CD4-positive, alpha-beta memory T cell (primary cell): ENCODE measurements around the gene TRERF1. TPM values are rescaled to one million over a fixed set of nuclear protein-coding genes. Genes with fewer than 3 reads are reported as not detected.

Experiments
- CTCF ChIA-PET: fragments of 350-600 bp; sonication (Branson Sonifier 250); formaldehyde crosslinking; loops from one replicate; lab custom pipeline; 2021; ENCODE audit warnings: inconsistent platforms; ENCODE audit not compliant: partially characterized antibody; lab: Charles Lee
- POLR2A ChIA-PET: fragments of 350-600 bp; sonication (Branson Sonifier 250); formaldehyde crosslinking; loops from one replicate; lab custom pipeline; 2021; ENCODE audit not compliant: partially characterized antibody; lab: Charles Lee
- DNase-seq, 5 donors: peaks; one replicate each; pipeline versions ENCODE4 v3.0.0 to v3.0.0-alpha.2; 2020 to 2022; ENCODE audit warnings: mixed read lengths in 1 of 5
- H3K27ac ChIP-seq: one replicate; pipeline ENCODE4 v1.7.0; 2013; ENCODE audit warnings: low read depth, low read length
- H3K27me3 ChIP-seq: 2 replicates; pipeline ENCODE4 v1.7.0; 2013; ENCODE audit warnings: mild to moderate bottlenecking, low read length, moderate library complexity; ENCODE audit not compliant: insufficient read depth
- H3K36me3 ChIP-seq: 2 replicates; pipeline ENCODE4 v1.7.0; 2013; ENCODE audit warnings: mild to moderate bottlenecking, low read length, moderate library complexity; ENCODE audit not compliant: insufficient read depth
- H3K4me1 ChIP-seq: 2 replicates; pipeline ENCODE4 v1.7.0; 2013; ENCODE audit warnings: mild to moderate bottlenecking, low read length, moderate library complexity; ENCODE audit not compliant: insufficient read depth
- H3K4me3 ChIP-seq, 2 donors: one replicate each; pipeline ENCODE4 v1.7.0; 2013; ENCODE audit warnings: low read length in 2 of 2, mild to moderate bottlenecking in 1 of 2
- H3K9me3 ChIP-seq, 2 donors: one replicate each; pipeline ENCODE4 v1.7.0; 2013; ENCODE audit warnings: low read length in 2 of 2, control low read depth in 1 of 2; ENCODE audit not compliant: control insufficient read depth in 1 of 2
- H3K27ac Mint-ChIP-seq, 7 donors: one replicate each; pipeline ENCODE4 v1.8.0; 2020 to 2021; ENCODE audit warnings: mixed read lengths in 7 of 7, mild to moderate bottlenecking in 6 of 7, inconsistent platforms in 3 of 7, moderate library complexity in 3 of 7
- H3K27me3 Mint-ChIP-seq, 2 donors: one replicate each; pipeline ENCODE4 v1.8.0; 2020 to 2021; ENCODE audit warnings: mixed read lengths in 2 of 2
- H3K36me3 Mint-ChIP-seq, 2 donors: one replicate each; pipeline ENCODE4 v1.8.0; 2020 to 2021; ENCODE audit warnings: mixed read lengths in 2 of 2, inconsistent platforms in 1 of 2, mild to moderate bottlenecking in 1 of 2
- H3K4me1 Mint-ChIP-seq, 4 donors: one replicate each; pipeline ENCODE4 v1.8.0; 2020 to 2021; ENCODE audit warnings: mixed read lengths in 4 of 4, mild to moderate bottlenecking in 1 of 4
- H3K4me3 Mint-ChIP-seq, 8 donors: one replicate each; pipeline ENCODE4 v1.8.0; 2020 to 2021; ENCODE audit warnings: mixed read lengths in 8 of 8, mild to moderate bottlenecking in 7 of 8, moderate library complexity in 6 of 8, inconsistent platforms in 3 of 8
- H3K9me3 Mint-ChIP-seq, 8 donors: one replicate each; pipeline ENCODE4 v1.8.0; 2020 to 2021; ENCODE audit warnings: mixed read lengths in 8 of 8, mild to moderate bottlenecking in 5 of 8, inconsistent platforms in 3 of 8, moderate library complexity in 1 of 8
- intact Hi-C: fragments of 100-400 bp; cut with micrococcal nuclease; formaldehyde crosslinking; loops from one replicate; pipeline ENCODE4 v1.15.1; 2023
- polyA plus RNA-seq, 2 donors: library from polyadenylated mRNA; unstranded; fragments of 300-500 nt; fragmentation: Illumina TruSeq; gene quantifications; one replicate each; pipeline ENCODE4 v1.2.3, GENCODE V29; 2021
- total RNA-seq, 2 experiments: library from RNA; stranded (reverse); gene quantifications; one replicate each; pipeline ENCODE4 v1.2.3, GENCODE V29; 2021

The TRERF1 gene
- total and polyA plus RNA-seq, 4 experiments from 2014 or later, result 1.1 to 28.3 (median 17.4) TPM

GRCh38 chr6:42260972-42261371 is 190.8 kb downstream of the TRERF1 start:
- DNase-seq, result peak in 3 of 5 donors; percentile 11 to 25 (median 15)
- H3K36me3 ChIP-seq, result peaks cover 35% of the 10 kb centered on the region
- peaks cover 34 to 55% of the 10 kb centered on the region in 2 donors for H3K36me3 Mint-ChIP-seq

DNA sequence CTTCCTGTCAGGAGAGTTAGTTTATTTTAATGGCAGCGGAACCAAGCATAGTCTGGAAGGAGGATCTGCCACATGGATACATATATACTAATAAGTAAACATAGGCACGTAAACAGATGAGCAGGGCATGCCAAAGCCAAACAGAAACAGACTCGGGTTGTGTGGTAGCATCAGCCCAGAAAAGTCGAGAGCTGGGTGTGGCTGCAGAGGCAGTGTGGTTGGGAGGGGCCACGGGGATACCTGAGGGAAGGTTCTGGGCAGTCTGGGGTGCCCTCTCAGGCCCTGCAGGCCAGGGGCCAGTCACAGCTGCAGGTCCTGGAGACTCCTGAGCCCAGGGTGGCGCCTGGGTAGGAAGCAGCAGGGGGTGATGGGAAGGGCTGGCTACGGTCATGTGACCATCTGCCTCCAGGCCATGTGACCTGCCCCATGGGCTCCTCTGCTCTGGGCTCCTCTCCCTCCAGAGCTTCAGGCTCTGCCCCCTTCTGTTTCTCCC is 191.3 kb downstream of the TRERF1 start:
- Mint-ChIP-seq H3K4me3 (no peak overlapping the region), H3K36me3 (peaks cover 34 to 57% of the 10 kb centered on the region in 2 donors), H3K27me3 (no peaks in the 10 kb centered on the region), H3K9me3 (no peaks in the 10 kb centered on the region), H3K4me1 (peaks cover 0 to 8% (median 5%) of the 10 kb centered on the region in 4 donors), H3K27ac (no peak overlapping the region)
- intact Hi-C loops, result loop anchor here (2.0 kb wide), 1 partner anchor 272 kb away; no protein-coding TSS in a partner anchor
- no peaks in the 10 kb centered on the region for H3K9me3 ChIP-seq
- no peak for DNase-seq
- POLR2A ChIA-PET, result interaction anchor here (1.0 to 1.1 kb wide), 2 partner anchors 193 to 301 kb away, joined by 3 read pairs; no protein-coding TSS in a partner anchor
- H3K36me3 ChIP-seq, result peaks cover 38% of the 10 kb centered on the region
- no peaks in the 10 kb centered on the region for H3K27me3 ChIP-seq
- H3K4me3 ChIP-seq, result no peak overlapping the region
- CTCF ChIA-PET, result interaction anchor here (0.9 to 2.7 kb wide), 11 partner anchors 9 to 291 kb away, joined by 3 to 38 read pairs (median 4); no protein-coding TSS in a partner anchor
- no peak overlapping the region for H3K27ac ChIP-seq
- no peaks in the 10 kb centered on the region for H3K4me1 ChIP-seq

More at GRCh38 chr6:42260972-42261371, 190.8 kb downstream of the TRERF1 start:
- no peaks in the 10 kb centered on the region for H3K27me3 Mint-ChIP-seq
- Histone ChIP-seq H3K4me1 (no peaks in the 10 kb centered on the region), H3K27ac (no peak overlapping the region), H3K4me3 (no peak overlapping the region), H3K27me3 (no peaks in the 10 kb centered on the region), H3K9me3 (no peaks in the 10 kb centered on the region)
- CTCF ChIA-PET, result interaction anchor here (0.9 to 2.7 kb wide), 12 partner anchors 8 to 291 kb away, joined by 3 to 38 read pairs (median 4); no protein-coding TSS in a partner anchor
- peak overlapping the region in 1 of 8 donors; percentile 29 for H3K4me3 Mint-ChIP-seq
- POLR2A ChIA-PET, result interaction anchor here (0.8 to 1.1 kb wide), 3 partner anchors 192 to 300 kb away, joined by 3 read pairs; no protein-coding TSS in a partner anchor
- intact Hi-C loops, result loop anchor here (1.0 to 2.0 kb wide), 2 partner anchors 272 to 286 kb away; no protein-coding TSS in a partner anchor
- no peaks in the 10 kb centered on the region for H3K9me3 Mint-ChIP-seq
- H3K27ac Mint-ChIP-seq, result peak overlapping the region in 1 of 7 donors; percentile 82
- peaks cover 0 to 8% (median 6%) of the 10 kb centered on the region in 4 donors for H3K4me1 Mint-ChIP-seq

GRCh38 chr6:42259841-42260395 is 191.8 kb downstream of the TRERF1 start:
- CTCF ChIA-PET, result interaction anchor here (1.0 to 2.7 kb wide), 5 partner anchors 17 to 292 kb away, joined by 3 to 38 read pairs (median 5); no protein-coding TSS in a partner anchor
- Histone ChIP-seq H3K36me3 (peaks cover 43% of the 10 kb centered on the region), H3K4me1 (no peaks in the 10 kb centered on the region), H3K27ac (no peak overlapping the region), H3K27me3 (no peaks in the 10 kb centered on the region), H3K9me3 (no peaks in the 10 kb centered on the region), H3K4me3 (no peak overlapping the region)
- Mint-ChIP-seq H3K4me1 (peaks cover 0 to 8% (median 5%) of the 10 kb centered on the region in 4 donors), H3K36me3 (peaks cover 34 to 62% of the 10 kb centered on the region in 2 donors), H3K9me3 (no peaks in the 10 kb centered on the region), H3K27ac (no peak overlapping the region), H3K4me3 (no peak overlapping the region), H3K27me3 (no peaks in the 10 kb centered on the region)
- intact Hi-C loops, result loop anchor here (2.0 kb wide), 1 partner anchor 273 kb away; no protein-coding TSS in a partner anchor
- DNase-seq, result no peak
- POLR2A ChIA-PET, result interaction anchor here (1.1 kb wide), 1 partner anchor 193 kb away, joined by 3 read pairs; no protein-coding TSS in a partner anchor

DNA sequence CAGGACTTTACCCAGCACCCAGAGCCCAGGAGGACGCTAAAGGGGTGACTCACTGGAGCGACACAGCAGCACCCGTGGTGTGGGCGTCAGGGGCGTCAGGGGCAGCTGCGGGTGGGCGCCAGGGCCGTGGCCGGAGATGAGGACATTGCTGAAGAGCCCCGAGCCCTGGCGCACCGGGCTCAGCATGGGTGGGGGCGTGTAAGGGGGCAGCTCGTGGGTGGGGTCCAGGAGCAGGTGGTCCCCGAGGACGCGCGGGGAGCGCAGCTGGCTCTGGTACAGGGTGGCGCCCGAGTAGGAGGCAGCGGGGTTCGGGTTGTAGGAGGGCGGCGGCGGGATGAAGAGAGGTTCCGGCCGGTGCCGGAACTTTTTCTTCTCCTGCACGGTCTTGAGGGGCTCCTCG is 192.4 kb downstream of the TRERF1 start:
- H3K4me3 Mint-ChIP-seq, result no peak overlapping the region
- H3K9me3 Mint-ChIP-seq, result no peaks in the 10 kb centered on the region
- H3K27ac ChIP-seq, result no peak overlapping the region
- H3K4me3 ChIP-seq, result no peak overlapping the region
- intact Hi-C loops, result no loop called here
- H3K27me3 ChIP-seq, result no peaks in the 10 kb centered on the region
- H3K9me3 ChIP-seq, result no peaks in the 10 kb centered on the region
- POLR2A ChIA-PET, result no interaction called here
- no peak overlapping the region for H3K27ac Mint-ChIP-seq
- peaks cover 0 to 8% (median 5%) of the 10 kb centered on the region in 4 donors for H3K4me1 Mint-ChIP-seq
- CTCF ChIA-PET, result interaction anchor here (1.5 to 2.7 kb wide), 2 partner anchors 273 to 288 kb away, joined by 8 to 38 read pairs; no protein-coding TSS in a partner anchor
- DNase-seq, result no peak
- H3K27me3 Mint-ChIP-seq, result no peaks in the 10 kb centered on the region
- H3K36me3 Mint-ChIP-seq, result peaks cover 38 to 68% of the 10 kb centered on the region in 2 donors
- H3K4me1 ChIP-seq, result no peaks in the 10 kb centered on the region
- peaks cover 49% of the 10 kb centered on the region for H3K36me3 ChIP-seq

- Mint-ChIP-seq H3K4me3 (no peak overlapping the region), H3K4me1 (peaks cover 0 to 8% (median 5%) of the 10 kb centered on the region in 4 donors), H3K9me3 (no peaks in the 10 kb centered on the region), H3K36me3 (peaks cover 37 to 73% of the 10 kb centered on the region in 2 donors), H3K27me3 (no peaks in the 10 kb centered on the region), H3K27ac (peak overlapping the region in 1 of 7 donors; percentile 44)
- Histone ChIP-seq H3K4me1 (no peaks in the 10 kb centered on the region), H3K27ac (no peak overlapping the region), H3K4me3 (no peak overlapping the region), H3K27me3 (no peaks in the 10 kb centered on the region), H3K36me3 (peaks cover 54% of the 10 kb centered on the region), H3K9me3 (no peaks in the 10 kb centered on the region)
- intact Hi-C loops, result no loop called here
- POLR2A ChIA-PET, result no interaction called here
- CTCF ChIA-PET, result interaction anchor here (1.9 kb wide), 1 partner anchor 290 kb away, joined by 7 read pairs; no protein-coding TSS in a partner anchor
- DNase-seq, result no peak
Observed at GRCh38 chr6:42257614-42258013, 194.1 kb downstream of the TRERF1 start.

DNA sequence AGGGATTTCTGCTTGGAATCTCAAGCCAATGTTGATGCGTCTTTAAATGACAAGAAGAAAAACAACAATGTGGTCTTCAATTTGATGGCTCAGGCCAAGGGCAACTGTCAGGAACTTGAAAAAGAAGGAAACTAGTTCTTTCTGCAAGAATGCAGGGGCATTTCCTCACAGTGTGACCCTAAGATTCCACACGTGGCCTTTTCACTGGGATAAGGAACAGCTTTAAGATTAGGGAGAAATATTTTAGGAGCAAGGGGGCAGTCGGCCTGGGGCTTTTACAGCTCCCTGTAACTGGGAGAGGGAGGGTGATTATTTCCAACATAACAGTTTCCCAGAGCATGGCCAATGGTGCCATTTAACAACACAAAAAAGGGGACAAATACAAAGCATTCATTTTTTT is 194.7 kb downstream of the TRERF1 start:
- Histone ChIP-seq H3K27me3 (no peaks in the 10 kb centered on the region), H3K4me3 (no peak overlapping the region), H3K36me3 (peaks cover 57% of the 10 kb centered on the region), H3K27ac (no peak overlapping the region), H3K4me1 (no peaks in the 10 kb centered on the region), H3K9me3 (no peaks in the 10 kb centered on the region)
- peaks cover 37 to 76% of the 10 kb centered on the region in 2 donors for H3K36me3 Mint-ChIP-seq
- no peaks in the 10 kb centered on the region for H3K9me3 Mint-ChIP-seq
- intact Hi-C loops, result no loop called here
- no peak overlapping the region for H3K27ac Mint-ChIP-seq
- no peaks in the 10 kb centered on the region for H3K27me3 Mint-ChIP-seq
- peaks cover 0 to 6% (median 4%) of the 10 kb centered on the region in 4 donors for H3K4me1 Mint-ChIP-seq
- POLR2A ChIA-PET, result no interaction called here
- CTCF ChIA-PET, result interaction anchor here (1.9 to 2.2 kb wide), 2 partner anchors 275 to 291 kb away, joined by 6 to 7 read pairs; no protein-coding TSS in a partner anchor
- H3K4me3 Mint-ChIP-seq, result no peak overlapping the region
- no peak for DNase-seq

DNA sequence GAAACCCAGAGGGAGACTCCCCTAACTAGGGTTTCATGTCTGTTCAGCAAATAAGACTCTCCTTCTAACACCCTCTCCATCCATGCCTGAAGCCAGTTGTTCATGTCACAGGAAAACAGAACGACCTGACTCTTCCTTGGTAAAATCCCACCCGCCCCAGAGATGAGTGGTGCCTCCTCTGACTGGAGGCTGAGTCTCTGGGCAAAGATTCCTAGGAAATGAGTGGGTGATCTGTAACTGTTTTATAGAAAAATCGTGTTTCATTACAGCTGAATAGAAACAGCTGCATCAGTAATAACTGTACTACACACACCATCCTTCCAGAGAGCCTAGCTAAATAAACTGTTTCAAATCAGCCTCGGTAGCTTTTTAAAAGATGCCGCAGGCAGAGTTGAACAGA is 196.7 kb downstream of the TRERF1 start:
- Histone ChIP-seq H3K4me3 (no peak overlapping the region), H3K27ac (no peak overlapping the region), H3K4me1 (no peaks in the 10 kb centered on the region), H3K9me3 (no peaks in the 10 kb centered on the region), H3K27me3 (no peaks in the 10 kb centered on the region), H3K36me3 (peaks cover 59% of the 10 kb centered on the region)
- Mint-ChIP-seq H3K4me3 (no peak overlapping the region), H3K27ac (no peak overlapping the region), H3K27me3 (no peaks in the 10 kb centered on the region), H3K4me1 (no peaks in the 10 kb centered on the region), H3K36me3 (peaks cover 40 to 79% of the 10 kb centered on the region in 2 donors), H3K9me3 (no peaks in the 10 kb centered on the region)
- ChIA-PET POLR2A (no interaction called here), CTCF (interaction anchor here (1.8 to 2.2 kb wide), 2 partner anchors 277 to 293 kb away, joined by 6 to 7 read pairs; no protein-coding TSS in a partner anchor)
- intact Hi-C loops, result no loop called here
- no peak for DNase-seq
